ENCODE results near the gene FIGNL2. TPM values are rescaled to one million over a fixed set of nuclear protein-coding genes. Genes with fewer than 3 reads are reported as not detected.

Gene FIGNL2
- total RNA-seq, 1 donor from 2014 or later: 6.7 TPM

DNA sequence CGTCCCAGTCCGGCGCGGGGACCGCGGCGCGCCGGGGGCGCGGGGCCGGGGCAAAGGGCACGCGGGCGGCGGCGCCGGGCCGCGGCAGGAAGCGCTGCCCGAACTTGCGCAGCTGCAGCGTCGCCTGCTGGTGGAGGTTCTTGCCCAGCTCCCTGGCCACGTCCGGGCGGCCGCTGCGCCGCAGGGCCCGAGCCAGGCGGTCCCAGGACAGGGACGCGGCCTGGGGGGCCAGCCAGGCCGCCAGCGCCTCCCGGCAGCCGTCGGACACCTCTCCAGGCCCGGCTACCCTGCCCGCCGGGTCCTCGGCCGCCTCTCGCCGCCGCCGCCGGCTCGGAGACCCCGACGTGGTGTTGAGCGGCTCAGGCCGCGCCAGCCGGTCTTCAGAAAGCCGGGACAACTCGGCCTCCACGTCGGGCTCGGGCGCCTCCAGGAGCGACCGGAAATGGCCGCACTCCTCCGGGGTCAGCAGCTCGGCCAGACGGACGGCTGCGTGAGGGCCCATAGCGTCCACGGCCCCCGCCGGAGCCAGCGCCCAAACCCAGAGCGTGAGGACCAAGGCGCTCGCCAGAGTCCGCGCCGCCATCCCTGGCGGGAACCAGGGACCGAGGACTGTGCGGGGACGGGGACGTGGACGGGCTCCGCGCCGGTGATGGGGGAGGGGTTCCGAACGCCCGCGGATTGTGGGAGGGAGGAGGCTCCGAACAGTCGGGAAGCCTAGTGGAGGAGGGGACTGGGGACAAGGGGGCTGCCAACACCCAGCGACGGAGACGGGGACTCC, 34.0 kb downstream of the FIGNL2 start:
- H2AFZ ChIP-seq (ENCODE audit: low read depth, low read length): peak overlapping the region; percentile 89
- Mint-ChIP-seq H3K4me3 (ENCODE audit: unreplicated experiment) (peak overlapping the region; percentile 70), H3K27ac (ENCODE audit: unreplicated experiment) (no peak overlapping the region), H3K27me3 (ENCODE audit: low read depth, unreplicated experiment) (peaks cover 24% of the 10 kb centered on the region), H3K4me1 (ENCODE audit: low read depth, unreplicated experiment) (peaks cover 18% of the 10 kb centered on the region), H3K9me3 (ENCODE audit: unreplicated experiment) (no peaks in the 10 kb centered on the region), H3K36me3 (ENCODE audit: low read depth, unreplicated experiment) (peaks cover 3% of the 10 kb centered on the region)
- peak overlapping the region; percentile 48 for H3K4me3 ChIP-seq (ENCODE audit: insufficient read depth, low read depth, low read length)
- FAIRE-seq (no peak), DNase-seq (ENCODE audit: low read depth) (peak; percentile 62)
- no peaks in the 10 kb centered on the region for H3K27me3 ChIP-seq (ENCODE audit: insufficient read depth, low read length)
- peak overlapping the region; percentile 79 for H3K9ac ChIP-seq (ENCODE audit: low read length)
- no peaks in the 10 kb centered on the region for H3K79me2 ChIP-seq (ENCODE audit: insufficient read depth, low read length)
- no peak overlapping the region for H3K27ac ChIP-seq (ENCODE audit: low read depth, low read length)
- H4K20me1 ChIP-seq (ENCODE audit: insufficient read depth, low read length): no peaks in the 10 kb centered on the region
- no peak for TF ChIP-seq EZH2 (IDR thresholded peaks at IDR 0.05; ENCODE audit: insufficient read depth, low read length)
- TF ChIP-seq, protein P1, sequence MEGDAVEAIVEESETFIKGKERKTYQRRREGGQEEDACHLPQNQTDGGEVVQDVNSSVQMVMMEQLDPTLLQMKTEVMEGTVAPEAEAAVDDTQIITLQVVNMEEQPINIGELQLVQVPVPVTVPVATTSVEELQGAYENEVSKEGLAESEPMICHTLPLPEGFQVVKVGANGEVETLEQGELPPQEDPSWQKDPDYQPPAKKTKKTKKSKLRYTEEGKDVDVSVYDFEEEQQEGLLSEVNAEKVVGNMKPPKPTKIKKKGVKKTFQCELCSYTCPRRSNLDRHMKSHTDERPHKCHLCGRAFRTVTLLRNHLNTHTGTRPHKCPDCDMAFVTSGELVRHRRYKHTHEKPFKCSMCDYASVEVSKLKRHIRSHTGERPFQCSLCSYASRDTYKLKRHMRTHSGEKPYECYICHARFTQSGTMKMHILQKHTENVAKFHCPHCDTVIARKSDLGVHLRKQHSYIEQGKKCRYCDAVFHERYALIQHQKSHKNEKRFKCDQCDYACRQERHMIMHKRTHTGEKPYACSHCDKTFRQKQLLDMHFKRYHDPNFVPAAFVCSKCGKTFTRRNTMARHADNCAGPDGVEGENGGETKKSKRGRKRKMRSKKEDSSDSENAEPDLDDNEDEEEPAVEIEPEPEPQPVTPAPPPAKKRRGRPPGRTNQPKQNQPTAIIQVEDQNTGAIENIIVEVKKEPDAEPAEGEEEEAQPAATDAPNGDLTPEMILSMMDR (IDR thresholded peaks at IDR 0.05; ENCODE audit: insufficient read depth, low read depth, low read length): peak; percentile 26
- H3K4me2 ChIP-seq (ENCODE audit: low read length): peak overlapping the region; percentile 84
- peaks cover 16% of the 10 kb centered on the region for H3K4me1 ChIP-seq (ENCODE audit: insufficient read depth, low read length)
- H3K36me3 ChIP-seq (ENCODE audit: insufficient read depth, low read length): no peaks in the 10 kb centered on the region
- no peaks in the 10 kb centered on the region for H3K9me3 ChIP-seq (ENCODE audit: insufficient read depth, low read depth, low read length)

DNA sequence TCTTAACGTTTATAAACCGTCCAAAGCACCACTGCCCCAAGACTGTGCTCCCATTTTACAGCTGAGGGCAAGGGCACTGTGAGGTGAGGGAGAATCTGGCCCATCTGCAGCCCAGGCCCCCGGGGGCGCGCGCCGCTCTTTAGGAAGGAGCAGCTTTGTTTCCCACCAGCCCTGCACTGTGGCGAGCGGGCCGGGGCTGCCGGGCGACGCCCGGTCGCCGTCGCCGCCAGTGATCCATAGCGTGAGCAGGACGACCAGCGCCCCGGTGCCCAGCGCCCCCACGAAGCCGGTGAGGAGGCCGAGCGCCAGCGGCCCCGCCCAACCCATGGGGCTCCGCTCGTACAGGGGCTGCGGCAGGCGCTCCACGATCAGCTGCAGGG, 34.6 kb downstream of the FIGNL2 start:
- Histone ChIP-seq H3K27me3 (ENCODE audit: insufficient read depth, low read length) (no peaks in the 10 kb centered on the region), H3K36me3 (ENCODE audit: insufficient read depth, low read length) (no peaks in the 10 kb centered on the region), H3K4me1 (ENCODE audit: insufficient read depth, low read length) (peaks cover 11% of the 10 kb centered on the region), H4K20me1 (ENCODE audit: insufficient read depth, low read length) (no peaks in the 10 kb centered on the region), H3K4me2 (ENCODE audit: low read length) (peak overlapping the region; percentile 84), H3K4me3 (ENCODE audit: insufficient read depth, low read depth, low read length) (peak overlapping the region; percentile 48), H3K9me3 (ENCODE audit: insufficient read depth, low read depth, low read length) (no peaks in the 10 kb centered on the region), H3K79me2 (ENCODE audit: insufficient read depth, low read length) (no peaks in the 10 kb centered on the region), H3K27ac (ENCODE audit: low read depth, low read length) (no peak overlapping the region), H3K9ac (ENCODE audit: low read length) (peak overlapping the region; percentile 79), H2AFZ (ENCODE audit: low read depth, low read length) (peak overlapping the region; percentile 89)
- peaks cover 24% of the 10 kb centered on the region for H3K27me3 Mint-ChIP-seq (ENCODE audit: low read depth, unreplicated experiment)
- FAIRE-seq (no peak), DNase-seq (ENCODE audit: low read depth) (no peak)
- TF ChIP-seq EZH2 (IDR thresholded peaks at IDR 0.05; ENCODE audit: insufficient read depth, low read length): no peak
- TF ChIP-seq, protein P1 (IDR thresholded peaks at IDR 0.05; ENCODE audit: insufficient read depth, low read depth, low read length): no peak
- H3K36me3 Mint-ChIP-seq (ENCODE audit: low read depth, unreplicated experiment): peaks cover 3% of the 10 kb centered on the region
- H3K9me3 Mint-ChIP-seq (ENCODE audit: unreplicated experiment): no peaks in the 10 kb centered on the region
- no peak overlapping the region for H3K27ac Mint-ChIP-seq (ENCODE audit: unreplicated experiment)
- H3K4me3 Mint-ChIP-seq (ENCODE audit: unreplicated experiment): peak overlapping the region; percentile 8
- H3K4me1 Mint-ChIP-seq (ENCODE audit: low read depth, unreplicated experiment): peaks cover 14% of the 10 kb centered on the region

DNA sequence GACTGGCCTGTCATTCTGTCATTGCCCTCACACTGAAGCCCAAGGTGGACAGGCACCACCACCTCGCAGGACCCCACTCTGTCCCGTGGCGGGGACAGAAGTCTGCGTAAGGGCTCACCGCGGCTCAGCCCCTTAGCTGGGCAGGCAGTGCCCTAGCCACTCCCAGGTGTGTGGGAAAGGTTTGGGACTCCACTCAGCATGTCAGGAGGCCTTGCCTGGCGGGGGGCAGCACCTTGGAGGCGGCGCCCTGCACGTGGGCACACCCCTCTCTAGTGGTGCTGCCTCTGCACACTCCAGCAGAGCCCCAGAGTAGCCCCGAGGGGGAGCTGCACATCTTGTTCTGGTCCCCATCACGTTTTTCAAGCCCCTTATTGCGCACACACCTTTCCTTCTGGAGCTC, 35.6 kb downstream of the FIGNL2 start:
- H3K9ac ChIP-seq (ENCODE audit: low read length): no peak overlapping the region
- H3K9me3 ChIP-seq (ENCODE audit: insufficient read depth, low read depth, low read length): no peaks in the 10 kb centered on the region
- H3K27me3 ChIP-seq (ENCODE audit: insufficient read depth, low read length): no peaks in the 10 kb centered on the region
- Mint-ChIP-seq H3K27me3 (ENCODE audit: low read depth, unreplicated experiment) (peaks cover 24% of the 10 kb centered on the region), H3K36me3 (ENCODE audit: low read depth, unreplicated experiment) (peaks cover 3% of the 10 kb centered on the region), H3K9me3 (ENCODE audit: unreplicated experiment) (no peaks in the 10 kb centered on the region), H3K4me3 (ENCODE audit: unreplicated experiment) (peak overlapping the region; percentile 22), H3K27ac (ENCODE audit: unreplicated experiment) (no peak overlapping the region), H3K4me1 (ENCODE audit: low read depth, unreplicated experiment) (peaks cover 9% of the 10 kb centered on the region)
- H3K4me2 ChIP-seq (ENCODE audit: low read length): no peak overlapping the region
- peaks cover 5% of the 10 kb centered on the region for H3K4me1 ChIP-seq (ENCODE audit: insufficient read depth, low read length)
- no peak for FAIRE-seq
- TF ChIP-seq EZH2 (IDR thresholded peaks at IDR 0.05; ENCODE audit: insufficient read depth, low read length): no peak
- TF ChIP-seq, protein P1 (IDR thresholded peaks at IDR 0.05; ENCODE audit: insufficient read depth, low read depth, low read length): no peak
- no peaks in the 10 kb centered on the region for H4K20me1 ChIP-seq (ENCODE audit: insufficient read depth, low read length)
- no peaks in the 10 kb centered on the region for H3K36me3 ChIP-seq (ENCODE audit: insufficient read depth, low read length)
- DNase-seq (ENCODE audit: low read depth): no peak
- H2AFZ ChIP-seq (ENCODE audit: low read depth, low read length): no peak overlapping the region
- no peaks in the 10 kb centered on the region for H3K79me2 ChIP-seq (ENCODE audit: insufficient read depth, low read length)
- H3K4me3 ChIP-seq (ENCODE audit: insufficient read depth, low read depth, low read length): no peak overlapping the region
- no peak overlapping the region for H3K27ac ChIP-seq (ENCODE audit: low read depth, low read length)
